T-helper 2 cell (primary cell): ENCODE results near the gene PSD2.

ENCODE experiments used
- DNase-seq, 5 experiments: peaks; one replicate each; pipeline versions ENCODE4 v3.0.0 to v3.0.0-alpha.2; 2012 to 2022

Gene PSD2

DNA sequence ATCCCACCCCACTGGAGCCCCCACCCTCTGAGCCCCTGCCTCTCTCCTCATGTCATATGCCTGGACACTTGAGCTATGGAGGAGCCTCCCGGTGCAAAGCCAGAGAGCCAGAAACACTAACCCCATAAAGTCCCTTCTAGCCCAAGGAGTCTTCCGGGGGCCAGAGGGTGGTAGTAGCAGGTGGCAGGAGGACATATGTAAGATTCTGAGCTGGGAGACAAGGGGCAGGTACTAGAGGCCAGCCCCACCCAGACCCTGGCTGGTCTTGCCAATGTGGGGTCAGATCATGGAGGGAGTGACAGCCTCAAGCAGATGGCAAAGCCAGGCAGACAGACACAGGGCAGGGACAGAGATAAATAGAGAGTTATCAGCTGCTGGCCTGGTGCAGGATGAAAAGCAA, 63.4 kb downstream of the PSD2 start:
- DNase-seq = no peak

- DNase-seq = no peak
Observed at GRCh38 chr5:139861021-139861888, 65.6 kb downstream of the PSD2 start.

GRCh38 chr5:139861889-139862207, 66.2 kb downstream of the PSD2 start:
- DNase-seq = no peak

DNA sequence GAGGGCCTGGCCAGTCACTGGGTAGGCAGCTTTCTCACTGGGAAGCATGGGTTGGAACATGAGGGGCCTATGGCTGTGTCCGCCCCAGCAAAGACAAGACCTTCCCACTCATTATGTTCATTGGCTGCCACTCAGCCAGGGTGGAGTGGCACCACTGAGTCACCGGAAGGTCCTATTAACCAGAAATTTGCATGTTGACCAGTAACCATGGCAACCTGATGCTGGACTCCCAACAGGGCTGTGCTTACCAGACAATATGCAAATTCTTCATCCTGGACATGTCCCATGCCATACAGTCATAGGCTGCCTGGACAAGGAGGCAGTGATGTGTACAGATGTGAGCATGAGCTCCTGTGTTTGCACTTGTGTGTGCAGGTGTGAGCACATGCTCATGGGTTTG, 66.7 kb downstream of the PSD2 start:
- no peak for DNase-seq

GRCh38 chr5:139862803-139863202, 67.2 kb downstream of the PSD2 start:
- no peak for DNase-seq

DNA sequence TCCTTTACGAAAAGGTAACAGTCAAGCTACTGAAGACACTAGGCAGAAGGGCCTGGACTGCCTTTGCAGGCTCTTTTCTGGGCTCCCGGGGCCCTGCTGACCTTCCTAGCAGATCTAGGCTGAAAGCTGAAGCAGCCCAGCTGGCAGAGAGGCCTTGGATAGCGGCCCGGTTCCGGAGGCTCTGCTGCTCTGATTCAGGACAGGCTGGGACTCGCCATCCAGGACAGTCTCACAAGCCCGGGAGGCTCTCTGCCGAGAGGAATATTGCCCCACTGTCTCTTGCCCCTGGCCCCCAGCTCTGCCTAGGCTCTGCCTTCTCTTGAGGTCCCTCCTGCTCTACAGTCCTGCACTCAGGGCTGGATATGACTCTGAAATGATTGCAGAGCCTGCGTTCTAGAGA, 67.8 kb downstream of the PSD2 start:
- no peak for DNase-seq

- DNase-seq = peak in 4 of 5 experiments; percentile 15 to 42 (median 27)
Observed at GRCh38 chr5:139863855-139864558, 68.4 kb downstream of the PSD2 start.

- no peak for DNase-seq
Observed at GRCh38 chr5:139864716-139865483, 69.3 kb downstream of the PSD2 start.

DNA sequence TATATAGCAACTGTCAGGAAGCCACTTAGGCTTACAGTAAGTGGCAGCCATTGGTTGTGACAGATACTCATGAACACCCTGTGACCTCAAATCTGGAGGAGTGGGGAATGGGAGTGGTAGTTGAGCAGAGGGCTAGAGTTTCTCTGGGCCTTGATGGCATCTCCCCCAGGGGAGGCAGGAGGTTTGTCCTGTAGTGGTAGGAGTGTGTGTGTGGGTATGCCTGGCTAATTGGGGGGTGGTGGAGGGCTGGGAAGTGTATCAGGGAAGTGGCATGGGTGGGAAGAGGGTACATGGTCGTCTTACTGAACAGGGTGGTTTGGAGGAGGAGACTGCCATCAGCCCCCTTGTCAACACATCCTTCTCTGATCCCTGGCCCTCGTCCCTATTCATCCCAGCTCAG, 71.5 kb downstream of the PSD2 start:
- no peak for DNase-seq

DNA sequence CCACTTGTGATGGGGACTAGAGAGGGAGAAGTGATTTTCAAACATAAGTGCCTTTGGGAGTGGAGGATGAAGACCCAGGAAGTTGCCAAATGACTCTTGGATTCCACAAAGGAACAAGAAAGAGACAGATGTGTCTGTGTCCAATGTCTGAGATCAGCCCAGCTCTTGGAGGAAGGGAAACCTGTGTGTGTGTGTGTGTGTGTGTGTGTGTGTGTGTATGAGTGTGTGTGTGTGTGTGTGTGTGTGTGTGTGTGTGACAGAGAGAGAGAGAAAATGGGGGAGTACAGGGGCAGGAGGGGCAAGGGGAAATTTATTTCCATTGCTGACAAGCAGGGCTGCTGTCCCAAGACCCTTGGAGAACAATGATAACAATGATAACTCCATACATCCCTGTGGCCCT, 72.0 kb downstream of the PSD2 start:
- DNase-seq = no peak

DNA sequence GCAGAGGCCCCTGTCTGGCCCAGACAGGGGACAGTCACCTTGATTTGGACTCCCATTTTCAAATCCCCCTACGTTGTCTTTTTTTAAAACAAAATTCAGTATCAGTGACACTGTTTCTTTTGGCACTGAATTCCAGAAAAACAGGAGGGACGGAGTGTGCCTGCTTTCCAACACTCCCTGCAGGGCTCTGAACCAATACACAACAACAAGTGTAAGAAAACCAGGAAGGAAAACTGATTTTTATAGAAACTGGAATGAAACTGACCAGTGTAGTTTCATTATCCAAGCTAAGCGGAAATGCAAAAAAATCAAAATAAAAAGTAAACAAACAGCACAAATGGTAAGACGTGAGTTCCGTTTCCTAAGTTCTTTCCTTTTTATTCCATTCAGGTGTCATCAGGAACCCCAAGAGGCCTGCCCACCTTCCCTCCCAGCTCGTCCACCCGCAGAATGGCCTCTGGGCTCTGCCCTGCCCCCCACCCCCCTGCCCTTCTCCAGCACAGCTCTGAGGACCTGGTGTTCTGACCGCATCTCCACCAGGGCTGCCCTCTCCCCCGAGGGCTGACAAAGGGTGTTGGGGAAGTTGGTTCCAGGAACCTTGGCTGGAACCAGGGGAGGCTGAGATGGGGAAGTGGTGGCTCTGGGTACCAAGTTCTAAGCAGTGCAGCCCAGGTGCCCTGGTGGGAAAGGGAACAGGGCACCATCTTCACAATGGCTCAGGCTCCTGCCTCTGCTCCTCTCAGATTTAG, 73.6 kb downstream of the PSD2 start:
- no peak for DNase-seq

GRCh38 chr5:139870677-139871076, 75.1 kb downstream of the PSD2 start:
- no peak for DNase-seq

DNA sequence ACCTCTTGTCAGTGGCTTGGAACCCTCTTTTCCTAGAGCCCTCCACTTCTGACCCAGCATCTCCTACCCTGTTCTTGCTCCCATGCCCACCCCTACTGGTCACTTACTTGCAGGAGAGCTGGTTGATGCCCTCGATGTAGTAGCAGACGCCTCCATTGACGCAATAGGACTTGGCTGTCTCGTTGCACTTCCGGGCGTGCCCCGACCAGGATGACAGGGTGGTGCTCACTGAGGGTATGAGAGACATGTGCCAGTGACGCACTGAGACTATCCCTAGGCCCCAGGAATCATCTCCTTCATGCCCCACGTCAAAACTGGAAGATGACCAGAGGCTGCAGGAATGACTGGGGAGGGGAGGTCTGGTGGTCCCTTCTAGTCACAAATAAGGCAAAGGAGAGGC, 76.0 kb downstream of the PSD2 start:
- DNase-seq = no peak

DNA sequence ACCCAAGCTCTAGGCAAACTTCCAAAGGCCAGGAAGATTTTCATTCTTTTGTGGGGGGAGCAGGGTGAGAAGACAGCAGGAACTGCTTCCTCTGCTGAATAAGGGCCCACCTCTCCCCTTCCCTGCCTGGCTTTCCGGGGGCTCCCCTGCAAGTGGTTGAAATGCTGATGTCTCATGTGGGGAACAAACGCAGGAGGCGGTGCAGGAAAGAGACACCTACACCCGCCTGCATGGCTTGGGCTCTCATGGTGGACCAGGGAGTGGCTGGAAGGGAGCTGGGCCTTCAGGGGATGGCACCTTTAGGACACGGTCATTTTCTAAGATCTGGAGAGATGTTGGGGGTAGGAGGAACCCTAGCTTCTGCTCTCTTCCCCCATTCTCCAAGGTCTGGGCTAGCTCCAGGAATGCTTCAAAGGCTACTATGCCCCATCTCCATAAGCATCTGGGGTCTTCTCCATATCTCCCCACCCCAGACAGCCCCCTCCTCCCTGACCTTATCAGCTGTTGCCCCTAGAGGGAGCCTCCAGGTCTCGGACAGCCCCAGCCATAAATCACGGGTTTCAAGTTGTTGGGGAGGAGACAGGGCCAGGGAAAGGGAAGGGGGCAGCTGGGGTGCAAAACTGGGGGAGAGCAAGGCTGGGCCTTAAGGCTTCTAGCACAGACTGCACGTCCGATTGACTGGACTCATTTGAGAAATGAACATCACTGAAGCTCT, 76.6 kb downstream of the PSD2 start:
- DNase-seq = no peak

GRCh38 chr5:139872851-139873794, 77.5 kb downstream of the PSD2 start:
- DNase-seq = no peak

GRCh38 chr5:139875957-139876356, 80.3 kb downstream of the PSD2 start:
- no peak for DNase-seq

DNA sequence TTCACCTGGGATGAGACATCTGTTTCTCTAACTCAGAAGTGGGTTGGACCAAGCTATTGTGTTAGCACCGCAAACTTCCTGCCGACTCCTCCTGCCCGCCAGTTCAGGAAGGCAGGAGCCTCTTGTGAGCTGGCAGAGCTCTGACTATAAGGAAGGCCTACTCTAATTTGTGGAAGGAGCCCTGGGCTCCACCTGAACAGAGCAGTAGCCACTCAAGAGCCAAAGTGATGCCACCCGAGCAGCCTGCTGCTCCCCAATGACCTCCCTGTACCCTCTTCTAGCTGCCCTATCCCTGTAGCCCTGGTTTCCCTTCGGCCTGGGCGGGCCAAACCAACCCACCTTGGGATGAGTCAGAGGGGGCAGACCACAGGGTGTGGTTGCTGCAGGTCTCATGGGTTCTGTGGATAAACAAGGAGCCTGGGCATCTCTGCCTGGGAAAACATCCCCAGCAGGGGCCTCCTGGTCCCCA, 81.6 kb downstream of the PSD2 start:
- no peak for DNase-seq

DNA sequence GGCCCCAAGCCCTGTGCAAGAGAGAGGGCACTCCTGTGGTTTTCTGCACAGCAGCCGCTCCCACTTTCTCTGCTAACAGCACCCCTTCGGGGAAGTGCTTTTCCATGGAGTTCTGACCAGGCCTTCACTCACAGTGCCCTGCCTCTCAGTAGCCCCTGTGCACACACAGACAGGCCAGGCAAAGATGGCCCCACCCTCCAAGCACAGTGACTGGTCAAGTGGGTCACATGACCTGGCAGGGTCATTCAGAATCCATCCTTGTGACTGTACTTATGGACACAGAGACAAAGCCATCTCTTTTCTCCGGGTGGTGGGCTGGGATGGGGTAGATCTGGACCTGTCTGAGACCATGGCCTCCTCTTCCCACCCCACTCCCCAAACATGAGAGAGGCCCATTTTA, 82.5 kb downstream of the PSD2 start:
- no peak for DNase-seq

- DNase-seq = no peak
Observed at GRCh38 chr5:139880416-139881142, 85.0 kb downstream of the PSD2 start.

- DNase-seq = no peak
Observed at GRCh38 chr5:139881143-139881733, 85.6 kb downstream of the PSD2 start.
